Kidney epithelial cell (primary cell): Measurements from ENCODE around the gene ZNF573. TPM values are rescaled to one million over a fixed set of nuclear protein-coding genes. Genes with fewer than 3 reads are reported as not detected.

ENCODE experiments used
- DNase-seq: peaks from one replicate; pipeline ENCODE4 v3.0.0-alpha.2; 2010; ENCODE audit warnings: low read depth
- H3K27me3 ChIP-seq: 2 replicates; pipeline ENCODE4 v1.6.0; 2011; ENCODE audit warnings: low read length; ENCODE audit not compliant: control insufficient read depth, insufficient read depth
- H3K36me3 ChIP-seq: 2 replicates; pipeline ENCODE4 v1.5.1; 2011; ENCODE audit warnings: low read length; ENCODE audit not compliant: control insufficient read depth, insufficient read depth
- H3K4me3 ChIP-seq: 2 replicates; pipeline ENCODE4 v1.5.1; 2011; ENCODE audit warnings: low read depth, mild to moderate bottlenecking, control low read depth, low read length
- total RNA-seq: library from RNA; depleted of rRNA; stranded (reverse); fragments of >200 nt; gene quantifications from 2 replicates; pipeline ENCODE4 v1.2.3, GENCODE V29; 2015
- TF ChIP-seq, protein P1 (sequence below): IDR thresholded peaks from 2 replicates; pipeline ENCODE4 v1.5.1; 2011; ENCODE audit warnings: mild to moderate bottlenecking, moderate library complexity, low read length, control low read depth, inconsistent platforms; ENCODE audit not compliant: insufficient read depth, poor library complexity, severe bottlenecking

Gene ZNF573
- total RNA-seq, 1 donor from 2014 or later, result 14.1 TPM

DNA sequence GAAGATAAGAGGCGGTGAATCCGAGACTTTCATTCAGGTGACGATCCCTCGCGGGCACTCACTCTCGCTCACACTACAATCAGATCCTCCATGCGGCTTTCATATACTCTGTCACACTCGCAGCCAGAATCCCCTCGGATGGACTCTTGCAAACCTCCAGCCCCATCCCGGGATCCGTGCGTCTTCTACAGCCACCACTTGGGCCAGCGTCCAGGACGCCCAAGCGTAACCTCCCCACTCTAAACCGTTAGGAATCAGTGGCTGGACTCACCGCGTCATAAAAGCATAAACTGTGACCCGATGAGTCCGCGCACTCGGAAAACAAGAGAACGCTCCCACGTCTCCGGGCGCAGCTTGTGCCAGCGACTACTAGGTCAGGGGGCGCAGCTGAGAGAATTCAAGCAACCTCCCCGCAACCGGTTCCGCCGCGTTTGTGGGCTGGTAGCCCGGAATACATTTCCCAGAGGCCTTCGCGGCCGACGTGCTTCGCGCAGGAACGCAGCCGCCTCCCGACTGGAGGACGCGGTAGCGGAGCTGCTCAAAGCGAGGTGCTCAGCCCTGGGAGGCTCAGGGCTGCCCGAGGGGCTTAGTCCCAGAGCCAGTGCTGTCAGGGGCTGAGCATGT, 87.4 kb downstream of the ZNF573 start:
- no peaks in the 10 kb centered on the region for H3K36me3 ChIP-seq
- TF ChIP-seq, protein P1, sequence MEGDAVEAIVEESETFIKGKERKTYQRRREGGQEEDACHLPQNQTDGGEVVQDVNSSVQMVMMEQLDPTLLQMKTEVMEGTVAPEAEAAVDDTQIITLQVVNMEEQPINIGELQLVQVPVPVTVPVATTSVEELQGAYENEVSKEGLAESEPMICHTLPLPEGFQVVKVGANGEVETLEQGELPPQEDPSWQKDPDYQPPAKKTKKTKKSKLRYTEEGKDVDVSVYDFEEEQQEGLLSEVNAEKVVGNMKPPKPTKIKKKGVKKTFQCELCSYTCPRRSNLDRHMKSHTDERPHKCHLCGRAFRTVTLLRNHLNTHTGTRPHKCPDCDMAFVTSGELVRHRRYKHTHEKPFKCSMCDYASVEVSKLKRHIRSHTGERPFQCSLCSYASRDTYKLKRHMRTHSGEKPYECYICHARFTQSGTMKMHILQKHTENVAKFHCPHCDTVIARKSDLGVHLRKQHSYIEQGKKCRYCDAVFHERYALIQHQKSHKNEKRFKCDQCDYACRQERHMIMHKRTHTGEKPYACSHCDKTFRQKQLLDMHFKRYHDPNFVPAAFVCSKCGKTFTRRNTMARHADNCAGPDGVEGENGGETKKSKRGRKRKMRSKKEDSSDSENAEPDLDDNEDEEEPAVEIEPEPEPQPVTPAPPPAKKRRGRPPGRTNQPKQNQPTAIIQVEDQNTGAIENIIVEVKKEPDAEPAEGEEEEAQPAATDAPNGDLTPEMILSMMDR, result no peak
- H3K4me3 ChIP-seq, result peak overlapping the region; percentile 44
- DNase-seq, result peak; percentile 34
- H3K27me3 ChIP-seq, result no peaks in the 10 kb centered on the region

Other genes starting within 250 kb of the ZNF573 start
- gene ZNF571, start 184.8 kb downstream of the ZNF573 start, total RNA-seq, result 2.7 and 3.3 TPM in 2 replicates
- gene ZNF540, start 184.7 kb downstream of the ZNF573 start, total RNA-seq, result 0.58 and 1.7 TPM in 2 replicates
- gene ZFP30, start 124.1 kb downstream of the ZNF573 start, total RNA-seq, result 7.3 and 11.6 TPM in 2 replicates
- 3.9 and 5.3 TPM in 2 replicates for gene ZNF607, start 59.8 kb downstream of the ZNF573 start, total RNA-seq
- gene WDR87, start 127.0 kb upstream of the ZNF573 start, total RNA-seq, result under 0.01 TPM in 1 of 2 replicates, not detected in the other
- gene SIPA1L3, start 127.6 kb upstream of the ZNF573 start, total RNA-seq, result 40.4 and 46.8 TPM in 2 replicates